Liver (tissue), 3 donors: ENCODE measurements around the gene RASGRF2.

ENCODE experiments used
- FOXA1 ChIP-seq: IDR thresholded peaks from 2 replicates; pipeline ENCODE4 v1.6.1; 2016; ENCODE audit warnings: antibody characterized with exemption
- GABPA ChIP-seq, 2 donors: IDR thresholded peaks in 1 of 2; conservative IDR thresholded peaks in 1 of 2; 2 replicates each; pipeline ENCODE4 v1.6.1; 2016; ENCODE audit warnings: antibody characterized with exemption in 2 of 2, mild to moderate bottlenecking in 1 of 2, moderate library complexity in 1 of 2
- HNF4G ChIP-seq: IDR thresholded peaks from 2 replicates; pipeline ENCODE4 v1.6.1; 2016; ENCODE audit warnings: antibody characterized with exemption
- JUND ChIP-seq, 2 donors: IDR thresholded peaks; 2 replicates each; pipeline ENCODE4 v1.6.1; 2016; ENCODE audit warnings: antibody characterized with exemption in 2 of 2
- NR2F2 ChIP-seq: IDR thresholded peaks from 2 replicates; pipeline ENCODE4 v1.6.1; 2016; ENCODE audit warnings: antibody characterized with exemption
- RAD21 ChIP-seq, 2 donors: IDR thresholded peaks; 2 replicates each; pipeline ENCODE4 v1.6.1; 2016; ENCODE audit warnings: antibody characterized with exemption in 2 of 2, mild to moderate bottlenecking in 2 of 2
- RXRA ChIP-seq, 2 donors: IDR thresholded peaks; 2 replicates each; pipeline ENCODE4 v1.6.1; 2017 to 2018; ENCODE audit warnings: antibody characterized with exemption in 2 of 2, mild to moderate bottlenecking in 1 of 2
- SP1 ChIP-seq: IDR thresholded peaks from 2 replicates; pipeline ENCODE4 v1.6.1; 2018; ENCODE audit warnings: antibody characterized with exemption, mild to moderate bottlenecking
- TAF1 ChIP-seq: conservative IDR thresholded peaks from 2 replicates; pipeline ENCODE4 v1.6.1; 2016; ENCODE audit warnings: antibody characterized with exemption, mild to moderate bottlenecking
- YY1 ChIP-seq: IDR thresholded peaks from 2 replicates; pipeline ENCODE4 v1.6.1; 2016; ENCODE audit warnings: antibody characterized with exemption, mild to moderate bottlenecking
- TF ChIP-seq, protein P1 (sequence below): IDR thresholded peaks from 2 replicates; pipeline ENCODE4 v1.6.1; 2016; ENCODE audit warnings: antibody characterized with exemption
- TF ChIP-seq, protein P2 (sequence below): fragments of 150-350 bp; IDR thresholded peaks from 2 replicates; pipeline ENCODE4 v1.5.1; 2017; ENCODE audit warnings: improper control_type of control experiment, low read depth, low read length; ENCODE audit not compliant: missing input control
- TF ChIP-seq, protein P3 (sequence below): IDR thresholded peaks from 2 replicates; pipeline ENCODE4 v1.6.1; 2016; ENCODE audit warnings: antibody characterized with exemption
- TF ChIP-seq, protein P4 (sequence below): IDR thresholded peaks from 2 replicates; pipeline ENCODE4 v1.6.1; 2016; ENCODE audit warnings: antibody characterized with exemption
- donor health status: healthy.
- donor health status: healthy.

- TF ChIP-seq, protein P1, sequence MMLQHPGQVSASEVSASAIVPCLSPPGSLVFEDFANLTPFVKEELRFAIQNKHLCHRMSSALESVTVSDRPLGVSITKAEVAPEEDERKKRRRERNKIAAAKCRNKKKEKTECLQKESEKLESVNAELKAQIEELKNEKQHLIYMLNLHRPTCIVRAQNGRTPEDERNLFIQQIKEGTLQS: no peak
- TF ChIP-seq, protein P2, sequence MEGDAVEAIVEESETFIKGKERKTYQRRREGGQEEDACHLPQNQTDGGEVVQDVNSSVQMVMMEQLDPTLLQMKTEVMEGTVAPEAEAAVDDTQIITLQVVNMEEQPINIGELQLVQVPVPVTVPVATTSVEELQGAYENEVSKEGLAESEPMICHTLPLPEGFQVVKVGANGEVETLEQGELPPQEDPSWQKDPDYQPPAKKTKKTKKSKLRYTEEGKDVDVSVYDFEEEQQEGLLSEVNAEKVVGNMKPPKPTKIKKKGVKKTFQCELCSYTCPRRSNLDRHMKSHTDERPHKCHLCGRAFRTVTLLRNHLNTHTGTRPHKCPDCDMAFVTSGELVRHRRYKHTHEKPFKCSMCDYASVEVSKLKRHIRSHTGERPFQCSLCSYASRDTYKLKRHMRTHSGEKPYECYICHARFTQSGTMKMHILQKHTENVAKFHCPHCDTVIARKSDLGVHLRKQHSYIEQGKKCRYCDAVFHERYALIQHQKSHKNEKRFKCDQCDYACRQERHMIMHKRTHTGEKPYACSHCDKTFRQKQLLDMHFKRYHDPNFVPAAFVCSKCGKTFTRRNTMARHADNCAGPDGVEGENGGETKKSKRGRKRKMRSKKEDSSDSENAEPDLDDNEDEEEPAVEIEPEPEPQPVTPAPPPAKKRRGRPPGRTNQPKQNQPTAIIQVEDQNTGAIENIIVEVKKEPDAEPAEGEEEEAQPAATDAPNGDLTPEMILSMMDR: no peak
- TF ChIP-seq TAF1: no peak
- TF ChIP-seq GABPA (IDR thresholded peaks at IDR 0.05 in 1 of 2, conservative IDR thresholded peaks at IDR 0.05 in 1 of 2): no peak
- no peak for TF ChIP-seq JUND (IDR thresholded peaks at IDR 0.05)
- no peak for TF ChIP-seq RXRA (IDR thresholded peaks at IDR 0.05)
- TF ChIP-seq YY1: no peak
- TF ChIP-seq, protein P3, sequence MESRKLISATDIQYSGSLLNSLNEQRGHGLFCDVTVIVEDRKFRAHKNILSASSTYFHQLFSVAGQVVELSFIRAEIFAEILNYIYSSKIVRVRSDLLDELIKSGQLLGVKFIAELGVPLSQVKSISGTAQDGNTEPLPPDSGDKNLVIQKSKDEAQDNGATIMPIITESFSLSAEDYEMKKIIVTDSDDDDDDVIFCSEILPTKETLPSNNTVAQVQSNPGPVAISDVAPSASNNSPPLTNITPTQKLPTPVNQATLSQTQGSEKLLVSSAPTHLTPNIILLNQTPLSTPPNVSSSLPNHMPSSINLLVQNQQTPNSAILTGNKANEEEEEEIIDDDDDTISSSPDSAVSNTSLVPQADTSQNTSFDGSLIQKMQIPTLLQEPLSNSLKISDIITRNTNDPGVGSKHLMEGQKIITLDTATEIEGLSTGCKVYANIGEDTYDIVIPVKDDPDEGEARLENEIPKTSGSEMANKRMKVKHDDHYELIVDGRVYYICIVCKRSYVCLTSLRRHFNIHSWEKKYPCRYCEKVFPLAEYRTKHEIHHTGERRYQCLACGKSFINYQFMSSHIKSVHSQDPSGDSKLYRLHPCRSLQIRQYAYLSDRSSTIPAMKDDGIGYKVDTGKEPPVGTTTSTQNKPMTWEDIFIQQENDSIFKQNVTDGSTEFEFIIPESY: no peak
- TF ChIP-seq NR2F2: no peak
- TF ChIP-seq SP1: no peak
- TF ChIP-seq, protein P4, sequence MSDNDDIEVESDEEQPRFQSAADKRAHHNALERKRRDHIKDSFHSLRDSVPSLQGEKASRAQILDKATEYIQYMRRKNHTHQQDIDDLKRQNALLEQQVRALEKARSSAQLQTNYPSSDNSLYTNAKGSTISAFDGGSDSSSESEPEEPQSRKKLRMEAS: no peak
- TF ChIP-seq HNF4G: no peak
- no peak for TF ChIP-seq RAD21 (IDR thresholded peaks at IDR 0.05)
- no peak for TF ChIP-seq FOXA1
These were observed 135.7 kb downstream of the RASGRF2 start for GRCh38 chr5:81095835-81096234.
